Glomerular endothelial cell (primary cell): Measurements from ENCODE around the gene CEP104. TPM values are rescaled to one million over a fixed set of nuclear protein-coding genes. Genes with fewer than 3 reads are reported as not detected.

Experiments
- DNase-seq: peaks from one replicate; pipeline ENCODE4 v3.0.0-alpha.2; 2011; ENCODE audit warnings: low read depth, low spot score; ENCODE audit errors: extremely low read depth
- total RNA-seq: library from RNA; depleted of rRNA; stranded (reverse); fragments of >200 nt; gene quantifications from 2 replicates; pipeline ENCODE4 v1.2.3, GENCODE V29; 2015

The CEP104 gene
- total RNA-seq, 1 donor from 2014 or later, result 30.5 TPM

DNA sequence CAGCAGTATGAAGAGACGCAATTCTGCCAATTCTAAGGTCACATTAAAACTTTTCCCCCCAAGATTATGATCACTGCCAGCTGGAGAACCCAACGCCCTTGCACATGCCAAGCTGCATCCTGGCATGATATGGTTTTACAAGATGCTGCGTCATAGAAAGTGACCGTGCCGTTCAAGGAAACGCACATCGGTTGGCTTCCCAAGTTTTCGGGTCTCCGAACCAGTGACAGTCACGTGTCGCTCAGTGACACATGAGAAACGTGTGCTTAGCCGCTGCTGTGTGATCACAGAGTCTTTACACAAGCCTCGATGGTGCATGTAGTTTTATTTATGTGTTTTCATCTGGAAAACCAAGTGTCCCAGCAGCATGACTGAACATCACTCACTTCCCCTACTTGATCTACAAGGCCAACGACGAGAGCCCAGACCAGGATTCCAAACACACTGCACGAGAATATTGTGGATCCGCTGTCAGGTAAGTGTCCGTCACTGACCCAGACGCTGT, 77.0 kb downstream of the CEP104 start:
- no peak for DNase-seq

DNA sequence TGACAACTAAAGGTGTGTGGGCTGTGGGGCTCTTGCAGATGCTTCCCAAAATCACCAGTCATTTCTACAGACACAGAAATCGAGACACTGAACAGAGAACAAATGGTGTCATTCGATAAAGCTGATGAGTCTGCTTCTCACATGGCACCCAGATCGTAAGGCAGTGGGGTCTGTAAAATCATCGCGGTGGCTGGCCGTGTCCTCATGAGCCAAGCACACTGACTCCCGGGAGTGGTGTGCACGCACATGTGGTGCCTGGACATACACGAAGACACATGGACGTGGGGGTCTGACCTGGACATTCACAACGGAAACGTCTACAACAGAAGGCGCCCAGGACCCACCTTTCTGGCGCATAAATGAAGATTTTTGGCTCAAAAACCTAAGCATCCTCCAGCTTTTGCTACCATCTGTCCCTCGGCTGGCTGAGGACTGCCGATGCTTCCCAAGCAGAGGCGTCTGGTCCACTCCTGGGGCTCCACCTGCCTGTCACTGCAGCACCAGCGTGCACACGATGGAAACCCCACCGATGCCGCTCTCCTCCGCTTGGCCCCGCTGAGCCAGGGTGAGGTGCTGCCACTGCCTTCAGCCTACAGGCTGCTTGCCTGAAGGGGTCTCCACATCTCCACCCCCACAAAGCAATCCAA, 77.6 kb downstream of the CEP104 start:
- DNase-seq, result no peak

DNA sequence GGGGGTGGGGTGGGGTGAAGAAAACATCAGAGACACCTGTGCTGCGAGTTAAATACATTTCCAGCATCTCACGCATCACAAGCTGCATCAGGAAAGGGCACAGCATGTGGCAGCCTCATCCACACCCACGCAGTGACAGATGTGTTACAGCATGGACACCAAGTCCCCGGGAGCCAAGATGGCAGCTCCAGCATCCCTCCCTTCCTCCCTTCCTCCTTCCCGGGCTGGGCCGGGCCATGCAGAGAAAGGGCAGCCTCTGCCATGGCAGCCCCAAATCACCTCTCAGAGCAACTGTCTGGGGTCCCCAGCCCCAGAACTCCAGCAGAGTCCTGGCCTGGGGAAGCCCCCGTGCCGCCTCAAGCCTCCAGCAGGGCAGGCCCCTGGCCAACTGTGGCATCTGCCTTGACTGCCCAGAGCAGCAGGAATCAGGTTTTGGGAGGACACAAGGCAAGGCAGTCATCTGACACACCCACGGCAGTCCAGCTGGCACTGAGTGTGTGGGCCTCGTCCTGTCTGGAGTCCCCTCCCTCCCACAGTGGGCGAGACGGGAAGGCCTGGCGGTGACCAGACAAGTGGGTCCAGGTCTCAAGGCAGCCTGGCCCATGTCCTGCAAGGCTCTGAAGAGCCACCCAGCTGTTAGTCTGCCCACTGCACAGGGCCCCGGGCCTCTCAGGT, 78.3 kb downstream of the CEP104 start:
- no peak for DNase-seq

- DNase-seq, result no peak
Observed at GRCh38 chr1:3777647-3778589, 79.1 kb downstream of the CEP104 start.

GRCh38 chr1:3777078-3777547, 79.9 kb downstream of the CEP104 start:
- no peak for DNase-seq

- DNase-seq, result no peak
Observed at GRCh38 chr1:3776231-3776961, 80.6 kb downstream of the CEP104 start.

GRCh38 chr1:3775490-3776230, 81.4 kb downstream of the CEP104 start:
- DNase-seq, result no peak

GRCh38 chr1:3774946-3775489, 82.0 kb downstream of the CEP104 start:
- DNase-seq, result no peak

- DNase-seq, result no peak
Observed at GRCh38 chr1:3774276-3774945, 82.6 kb downstream of the CEP104 start.

DNA sequence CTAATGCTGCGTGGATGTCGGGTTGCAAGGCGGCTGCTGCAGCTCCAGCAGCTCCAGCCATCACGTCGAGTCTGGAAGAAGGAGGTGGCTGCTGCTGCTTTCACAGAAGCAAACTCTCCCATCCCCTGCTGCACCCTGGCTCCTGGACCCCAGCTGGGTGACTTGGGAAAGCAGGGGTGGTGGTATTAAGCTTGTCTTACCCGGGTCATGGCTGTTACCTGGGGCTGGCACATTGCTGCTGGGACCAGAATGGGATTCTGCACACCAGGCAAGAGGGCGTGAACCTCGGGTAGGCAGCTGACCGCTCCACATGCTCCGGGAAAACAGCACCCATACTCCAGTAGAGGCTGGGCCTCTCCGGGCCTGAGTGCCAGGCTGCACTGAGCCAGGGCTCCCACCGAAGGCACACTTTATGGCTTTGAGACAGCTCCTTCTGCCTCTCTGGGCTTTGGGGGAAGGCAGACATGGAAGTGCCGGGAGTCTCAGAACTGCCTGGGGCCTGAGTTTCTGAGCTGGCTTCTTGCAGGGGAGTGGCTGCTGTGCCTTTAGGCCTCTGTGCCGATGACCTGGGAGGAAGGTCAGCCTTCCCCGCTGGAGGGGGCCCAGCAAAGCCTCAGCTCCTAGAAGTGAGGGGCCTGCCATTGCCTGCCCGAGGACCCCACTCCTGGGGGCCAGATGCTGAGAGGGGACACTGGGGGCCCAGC, 83.3 kb downstream of the CEP104 start:
- DNase-seq, result no peak

- no peak for DNase-seq
Observed at GRCh38 chr1:3772715-3773571, 84.1 kb downstream of the CEP104 start, which contains the start of gene SMIM1. Gene SMIM1 (plus strand): TSS chr1:3772749. CDS start chr1:3775374, 2,625 bp downstream.

DNA sequence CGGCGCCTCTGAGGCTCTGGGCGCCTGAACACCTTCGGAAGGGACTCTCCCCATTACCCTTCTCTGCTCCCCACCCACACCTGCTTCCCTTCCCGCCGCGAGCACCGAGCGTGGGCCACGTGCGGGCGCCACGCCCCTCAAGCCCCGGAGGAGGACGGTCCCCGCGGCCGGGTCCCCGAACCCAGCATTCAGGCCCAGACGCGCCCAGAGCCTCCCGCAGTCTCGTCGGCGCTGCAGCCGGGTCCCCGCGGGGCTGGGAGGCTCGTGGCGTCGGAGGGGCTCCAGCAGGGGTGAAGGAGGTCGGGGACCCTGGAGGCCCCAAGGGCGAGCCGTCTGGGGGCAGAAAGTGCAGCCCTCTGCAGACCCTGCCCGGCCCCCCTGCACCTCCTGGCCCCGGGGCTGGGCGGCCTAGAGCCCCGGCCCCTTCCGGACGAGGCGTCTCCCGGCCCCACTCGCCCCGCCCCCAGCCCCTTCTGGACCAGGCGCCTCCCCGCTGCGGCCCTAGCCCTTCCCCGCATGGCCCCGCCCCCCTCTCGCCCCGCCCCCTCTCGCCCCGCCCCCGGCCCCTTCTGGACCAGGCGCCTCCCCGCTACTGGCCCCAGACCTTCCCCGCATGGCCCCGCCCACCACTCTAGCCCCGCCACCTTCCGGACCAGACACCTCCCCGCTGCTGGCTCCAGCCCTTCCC, 84.8 kb downstream of the CEP104 start:
- DNase-seq, result no peak

GRCh38 chr1:3771108-3772026, 85.6 kb downstream of the CEP104 start:
- no peak for DNase-seq

DNA sequence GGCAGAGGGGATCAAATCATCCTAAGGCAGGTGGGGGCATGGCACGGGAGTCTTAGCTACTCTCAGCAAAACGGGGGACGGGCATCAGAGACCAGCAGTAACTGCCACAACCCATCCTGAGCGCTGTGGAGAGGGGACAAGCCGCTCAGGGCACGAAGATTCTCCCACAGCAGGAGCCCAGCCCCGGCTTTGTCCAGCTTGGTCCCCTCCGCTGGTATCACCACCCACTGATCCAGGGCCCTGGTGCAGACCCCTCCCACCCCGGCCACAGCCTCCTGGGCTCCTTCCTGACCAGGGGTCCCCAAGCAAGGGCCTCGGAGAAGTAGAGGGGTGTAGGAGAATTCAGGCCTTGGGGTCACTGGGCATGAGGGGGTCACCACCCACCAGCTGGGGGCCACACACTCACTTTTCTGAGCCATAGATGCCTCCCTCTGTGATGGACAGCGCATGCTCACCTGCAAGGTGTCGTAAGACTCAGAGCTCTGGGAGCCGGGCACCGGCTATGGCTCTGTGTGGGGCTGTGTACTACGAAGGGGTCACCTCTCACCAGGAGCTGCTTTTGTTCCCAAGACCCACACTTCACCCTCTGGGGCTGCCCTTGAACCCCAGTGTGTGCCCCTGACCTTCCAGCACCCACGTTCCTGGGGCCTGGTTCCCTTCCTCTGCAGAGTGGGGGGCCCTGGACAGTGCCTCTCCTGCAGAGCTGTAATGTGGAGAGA, 86.8 kb downstream of the CEP104 start:
- DNase-seq, result no peak

DNA sequence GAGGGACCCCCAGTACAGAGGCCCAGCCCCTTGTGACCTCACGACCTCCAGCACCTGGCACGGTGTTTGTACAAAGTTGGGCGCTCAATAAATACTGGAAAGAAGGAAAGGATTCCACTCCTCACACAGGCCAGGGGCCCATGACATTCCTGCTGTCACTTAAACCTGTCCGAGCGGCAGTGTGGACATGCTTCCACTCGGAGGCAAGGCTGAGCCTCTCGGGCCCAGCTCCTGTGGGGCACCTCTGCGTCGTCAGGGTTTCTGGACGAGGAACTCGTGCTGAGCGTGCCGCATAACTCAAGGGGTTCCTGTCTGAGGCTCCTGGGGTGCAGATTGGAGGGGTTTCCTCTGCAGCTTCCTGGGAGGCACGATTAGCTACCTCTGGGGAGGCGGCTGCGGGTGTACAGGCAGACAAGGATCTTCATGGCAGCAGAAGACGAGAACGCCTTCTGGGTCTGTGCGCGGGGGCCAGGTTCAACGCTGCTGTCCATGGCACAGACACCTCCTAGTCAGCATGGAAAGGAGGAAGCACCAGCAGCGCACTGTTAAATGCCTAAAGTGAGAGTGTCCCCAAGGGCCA, 88.1 kb downstream of the CEP104 start:
- no peak for DNase-seq
